ENCODE data around the gene TNFRSF8. TPM values are rescaled to one million over a fixed set of nuclear protein-coding genes. Genes with fewer than 3 reads are reported as not detected.
A peak's percentile ranks its signal among the peaks of the same experiment; 100 is the strongest.

TNFRSF8 gene
- total RNA-seq, 2 experiments from 2014 or later: 31.1 to 33.2 TPM

DNA sequence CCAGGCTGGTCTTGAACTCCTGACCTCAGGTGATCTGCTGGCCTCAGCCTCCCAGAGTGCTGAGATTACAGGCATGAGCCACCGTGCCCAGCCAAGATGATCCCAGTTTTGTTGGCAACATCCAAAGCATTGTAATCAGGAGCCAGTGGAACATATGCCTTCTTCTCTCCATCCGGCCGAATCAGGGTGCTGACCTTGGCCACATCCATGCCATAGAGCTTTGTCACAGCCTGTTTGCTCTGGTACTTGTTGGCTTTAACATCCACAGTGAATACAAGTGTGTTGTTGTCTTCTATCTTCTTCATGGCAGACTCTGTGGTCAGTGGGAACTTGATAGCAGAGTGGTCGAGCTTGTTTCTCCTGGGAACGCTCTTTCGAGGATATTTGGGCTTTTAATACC lies 17.1 kb downstream of the TNFRSF8 start:
- intact Hi-C loops (cut with micrococcal nuclease): no loop called here
- H3K27ac Mint-ChIP-seq: no peak overlapping the region
- H3K4me1 Mint-ChIP-seq (ENCODE audit: low read depth): peaks cover 33% of the 10 kb centered on the region
- no peak overlapping the region for H3K4me3 Mint-ChIP-seq
- POLR2A ChIA-PET: interaction anchor here (0.5 to 2.7 kb wide), 4 partner anchors 14 to 171 kb away, joined by 3 to 17 read pairs (median 10); partner anchors contain the start of gene MIIP
- peaks cover 30% of the 10 kb centered on the region for H3K36me3 Mint-ChIP-seq
- peaks cover 5% of the 10 kb centered on the region for H3K27me3 Mint-ChIP-seq
- CTCF ChIA-PET: interaction anchor here (0.7 to 4.0 kb wide), 21 partner anchors 8 to 216 kb away, joined by 3 to 44 read pairs (median 10); partner anchors contain the start of gene MIIP
- H3K9me3 Mint-ChIP-seq: peaks cover 23% of the 10 kb centered on the region
- DNase-seq: no peak

DNA sequence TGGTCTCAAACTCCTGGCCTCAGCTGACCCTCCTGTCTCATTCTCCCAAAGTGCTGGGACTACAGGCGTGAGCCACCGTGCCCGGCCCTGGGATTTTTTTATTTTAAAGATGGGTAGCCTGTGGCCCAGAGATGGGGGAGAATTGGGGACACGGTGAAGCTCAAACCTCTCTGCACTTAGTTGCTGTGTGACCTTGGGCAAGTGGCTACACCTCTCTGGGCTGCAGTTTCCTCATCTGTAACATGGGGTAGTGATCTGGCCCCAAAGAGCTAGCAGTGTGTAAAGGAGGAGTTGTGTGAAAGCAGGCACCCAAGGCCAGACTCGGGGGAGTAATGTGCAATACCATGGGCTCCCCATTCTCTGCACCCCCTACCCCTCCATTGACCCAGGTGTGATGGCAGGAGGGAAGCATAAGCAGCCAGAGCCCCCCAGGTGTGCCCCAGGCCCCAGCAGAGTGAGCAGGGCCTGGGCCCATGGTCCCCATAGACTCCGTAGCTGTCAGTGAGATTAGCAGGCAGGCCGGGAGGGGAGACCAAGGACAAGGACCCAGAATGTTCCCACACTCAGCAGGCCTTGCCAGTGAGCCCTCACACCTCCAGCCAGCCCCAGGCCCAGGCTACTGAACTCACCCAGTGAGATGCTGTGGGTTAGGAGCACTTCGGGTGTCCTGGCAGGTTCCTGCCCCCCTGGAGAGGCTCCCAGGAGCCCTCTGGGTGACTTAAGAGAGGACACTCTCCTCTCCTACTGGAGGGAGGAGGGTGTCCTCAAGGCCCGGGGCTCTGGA lies 17.9 kb downstream of the TNFRSF8 start:
- no peak for DNase-seq
- POLR2A ChIA-PET: interaction anchor here (2.7 kb wide), 1 partner anchor 172 kb away, joined by 17 read pairs; no protein-coding TSS in a partner anchor
- CTCF ChIA-PET: interaction anchor here (0.9 to 4.0 kb wide), 7 partner anchors 13 to 78 kb away, joined by 3 to 44 read pairs (median 17); partner anchors contain the start of gene MIIP
- Mint-ChIP-seq H3K27ac (no peak overlapping the region), H3K4me3 (no peak overlapping the region), H3K9me3 (peaks cover 23% of the 10 kb centered on the region), H3K27me3 (peaks cover 4% of the 10 kb centered on the region), H3K4me1 (ENCODE audit: low read depth) (peaks cover 33% of the 10 kb centered on the region), H3K36me3 (peaks cover 29% of the 10 kb centered on the region)
- intact Hi-C loops (cut with micrococcal nuclease): no loop called here

DNA sequence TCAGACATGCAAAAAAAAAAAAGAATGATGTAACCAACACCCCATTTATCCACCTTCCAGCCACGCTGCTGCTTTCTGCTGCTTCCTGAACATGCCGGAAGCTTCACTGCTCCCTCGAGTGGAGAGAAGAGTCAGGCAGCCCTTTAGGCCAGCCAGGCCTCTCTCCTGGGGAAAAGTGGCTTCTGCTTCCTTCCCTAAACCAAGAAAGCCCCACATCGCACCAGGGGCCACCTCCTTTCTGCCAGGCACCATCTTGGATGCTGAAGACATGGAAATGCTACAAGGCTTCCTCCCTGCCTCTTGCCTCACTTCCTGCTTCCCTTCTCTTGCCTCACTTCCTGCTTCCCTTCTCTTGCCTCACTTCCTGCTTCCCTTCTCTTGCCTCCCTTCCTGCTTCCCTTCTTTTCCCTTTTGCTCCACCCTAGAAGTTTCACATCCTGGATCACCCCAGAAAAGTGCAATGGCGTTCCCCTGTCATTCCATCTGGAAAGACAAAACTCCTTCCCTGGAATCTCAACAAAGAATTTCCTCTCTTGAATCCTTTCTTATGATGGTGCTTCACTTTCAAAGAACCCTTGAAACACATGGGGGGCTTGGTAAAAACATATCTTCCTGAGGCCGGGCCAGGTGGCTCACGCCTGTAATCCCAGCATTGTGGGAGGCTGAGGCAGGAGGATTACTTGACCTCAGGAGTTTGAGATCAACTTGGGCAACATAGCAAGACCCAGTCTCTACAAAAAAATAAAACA lies 18.7 kb downstream of the TNFRSF8 start:
- POLR2A ChIA-PET: interaction anchor here (0.7 kb wide), 1 partner anchor 63 kb away, joined by 4 read pairs; no protein-coding TSS in a partner anchor
- Mint-ChIP-seq H3K27me3 (peaks cover 4% of the 10 kb centered on the region), H3K4me1 (ENCODE audit: low read depth) (peaks cover 38% of the 10 kb centered on the region), H3K9me3 (peaks cover 27% of the 10 kb centered on the region), H3K27ac (peak overlapping the region; percentile 53), H3K36me3 (peaks cover 34% of the 10 kb centered on the region), H3K4me3 (no peak overlapping the region)
- CTCF ChIA-PET: interaction anchor here (4.0 kb wide), 1 partner anchor 43 kb away, joined by 25 read pairs; no protein-coding TSS in a partner anchor
- intact Hi-C loops (cut with micrococcal nuclease): no loop called here
- DNase-seq: no peak

GRCh38 chr1:12082988-12083387 lies 19.9 kb downstream of the TNFRSF8 start:
- Mint-ChIP-seq H3K27ac (no peak overlapping the region), H3K27me3 (peaks cover under 1% of the 10 kb centered on the region)

DNA sequence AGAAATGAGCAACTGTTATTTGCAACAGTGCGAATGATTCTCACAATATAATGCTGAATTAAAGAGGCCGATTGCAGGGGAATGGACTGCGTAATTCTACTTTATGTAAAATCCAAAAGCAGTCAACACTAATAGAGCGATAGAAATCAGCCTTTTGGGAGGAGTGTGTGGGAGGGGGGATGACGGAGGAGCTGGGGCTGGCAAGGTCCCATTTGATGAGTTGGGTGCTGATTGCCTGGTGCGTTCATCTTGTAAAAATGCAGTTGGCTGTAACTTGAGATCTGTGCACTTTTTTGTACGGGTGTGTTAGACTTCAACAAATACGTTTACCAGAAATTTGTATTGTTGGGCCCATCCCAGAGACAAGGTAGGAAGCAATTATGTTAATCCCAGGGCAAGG lies 20.7 kb downstream of the TNFRSF8 start:
- CTCF ChIA-PET: no interaction called here
- H3K27ac Mint-ChIP-seq: no peak overlapping the region

More at GRCh38 chr1:12082988-12083387, 19.9 kb downstream of the TNFRSF8 start:
- CTCF ChIA-PET: no interaction called here
- Mint-ChIP-seq H3K4me1 (ENCODE audit: low read depth) (peaks cover 44% of the 10 kb centered on the region), H3K4me3 (no peak overlapping the region), H3K9me3 (peaks cover 28% of the 10 kb centered on the region), H3K36me3 (peaks cover 39% of the 10 kb centered on the region)
- no peak for DNase-seq
- intact Hi-C loops (cut with micrococcal nuclease): no loop called here
- POLR2A ChIA-PET: no interaction called here

GRCh38 chr1:12085643-12086260 lies 22.6 kb downstream of the TNFRSF8 start:
- CTCF ChIA-PET: no interaction called here
- POLR2A ChIA-PET: no interaction called here
- H3K36me3 Mint-ChIP-seq: peaks cover 55% of the 10 kb centered on the region
- intact Hi-C loops (cut with micrococcal nuclease): loop anchor here (5.0 kb wide), 1 partner anchor 67 kb away; no protein-coding TSS in a partner anchor
- no peak overlapping the region for H3K27ac Mint-ChIP-seq
- peaks cover 28% of the 10 kb centered on the region for H3K9me3 Mint-ChIP-seq
- DNase-seq: no peak
- H3K4me1 Mint-ChIP-seq (ENCODE audit: low read depth): peaks cover 52% of the 10 kb centered on the region
- no peaks in the 10 kb centered on the region for H3K27me3 Mint-ChIP-seq
- H3K4me3 Mint-ChIP-seq: no peak overlapping the region

More for the DNA sequence above, 20.7 kb downstream of the TNFRSF8 start:
- peaks cover 28% of the 10 kb centered on the region for H3K9me3 Mint-ChIP-seq
- H3K4me3 Mint-ChIP-seq: no peak overlapping the region
- peaks cover 46% of the 10 kb centered on the region for H3K4me1 Mint-ChIP-seq (ENCODE audit: low read depth)
- intact Hi-C loops (cut with micrococcal nuclease): no loop called here
- H3K27me3 Mint-ChIP-seq: no peaks in the 10 kb centered on the region
- peaks cover 42% of the 10 kb centered on the region for H3K36me3 Mint-ChIP-seq
- DNase-seq: no peak
- POLR2A ChIA-PET: no interaction called here

DNA sequence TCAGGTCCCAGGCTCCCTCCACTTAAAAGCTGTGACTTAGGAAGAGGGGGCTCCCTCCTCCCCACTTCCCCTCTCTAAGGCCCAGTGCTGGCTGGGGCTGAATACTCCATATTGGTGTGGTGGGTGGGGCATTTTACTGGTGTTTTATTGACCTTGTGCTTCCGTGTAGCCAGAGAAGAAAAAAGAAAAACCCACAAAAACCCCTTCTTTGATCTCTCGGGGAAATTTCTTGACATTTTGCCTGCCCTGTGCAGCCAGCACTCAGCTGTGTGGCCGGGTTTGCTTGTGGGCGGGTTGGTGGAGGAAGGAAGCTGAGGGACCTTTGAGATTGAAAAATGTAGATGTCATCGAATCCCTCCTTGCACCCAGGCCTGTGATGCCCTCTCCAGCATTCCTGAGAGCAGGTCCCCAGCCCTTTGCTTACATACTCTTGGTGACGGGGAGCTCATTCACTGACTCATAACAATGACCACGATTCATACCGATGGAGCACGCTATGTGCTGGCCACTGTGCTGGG lies 24.8 kb downstream of the TNFRSF8 start:
- H3K27ac Mint-ChIP-seq: peak overlapping the region; percentile 90
- DNase-seq: peak; percentile 77
- peaks cover 46% of the 10 kb centered on the region for H3K4me1 Mint-ChIP-seq (ENCODE audit: low read depth)
- peaks cover 16% of the 10 kb centered on the region for H3K9me3 Mint-ChIP-seq
- H3K36me3 Mint-ChIP-seq: peaks cover 50% of the 10 kb centered on the region
- no peaks in the 10 kb centered on the region for H3K27me3 Mint-ChIP-seq
- intact Hi-C loops (cut with micrococcal nuclease): loop anchor here (1.0 to 5.0 kb wide), 2 partner anchors 20 to 64 kb away; no protein-coding TSS in a partner anchor
- ChIA-PET POLR2A (interaction anchor here (0.9 to 2.0 kb wide), 7 partner anchors 9 to 529 kb away, joined by 3 to 11 read pairs (median 4); partner anchors contain the start of gene MIIP), CTCF (interaction anchor here (1.2 to 2.2 kb wide), 3 partner anchors 9 to 37 kb away, joined by 5 to 12 read pairs (median 8); no protein-coding TSS in a partner anchor)
- peak overlapping the region; percentile 43 for H3K4me3 Mint-ChIP-seq

GRCh38 chr1:12088607-12089006 lies 25.5 kb downstream of the TNFRSF8 start:
- H3K9me3 Mint-ChIP-seq: peaks cover 8% of the 10 kb centered on the region
- H3K27ac Mint-ChIP-seq: peak overlapping the region; percentile 90
- DNase-seq: peak; percentile 69
- ChIA-PET POLR2A (interaction anchor here (0.9 to 2.0 kb wide), 5 partner anchors 10 to 528 kb away, joined by 3 to 11 read pairs (median 4); partner anchors contain the start of gene MIIP), CTCF (interaction anchor here (0.6 to 2.2 kb wide), 4 partner anchors 9 to 36 kb away, joined by 3 to 12 read pairs (median 6); no protein-coding TSS in a partner anchor)
- H3K4me1 Mint-ChIP-seq (ENCODE audit: low read depth): peaks cover 46% of the 10 kb centered on the region
- peaks cover 50% of the 10 kb centered on the region for H3K36me3 Mint-ChIP-seq
- peak overlapping the region; percentile 43 for H3K4me3 Mint-ChIP-seq
- H3K27me3 Mint-ChIP-seq: no peaks in the 10 kb centered on the region
- intact Hi-C loops (cut with micrococcal nuclease): loop anchor here (1.0 to 5.0 kb wide), 2 partner anchors 20 to 64 kb away; no protein-coding TSS in a partner anchor

- POLR2A ChIA-PET: no interaction called here
- no peak for DNase-seq
- H3K4me1 Mint-ChIP-seq (ENCODE audit: low read depth): peaks cover 46% of the 10 kb centered on the region
- no peaks in the 10 kb centered on the region for H3K27me3 Mint-ChIP-seq
- no peak overlapping the region for H3K4me3 Mint-ChIP-seq
- intact Hi-C loops (cut with micrococcal nuclease): no loop called here
- peaks cover 45% of the 10 kb centered on the region for H3K36me3 Mint-ChIP-seq
- H3K27ac Mint-ChIP-seq: no peak overlapping the region
- peaks cover 6% of the 10 kb centered on the region for H3K9me3 Mint-ChIP-seq
- CTCF ChIA-PET: interaction anchor here (1.1 kb wide), 1 partner anchor 11 kb away, joined by 3 read pairs; no protein-coding TSS in a partner anchor
Observed at GRCh38 chr1:12090326-12090725, 27.2 kb downstream of the TNFRSF8 start.

GRCh38 chr1:12091191-12091590 lies 28.1 kb downstream of the TNFRSF8 start:
- POLR2A ChIA-PET: no interaction called here
- H3K27ac Mint-ChIP-seq: no peak overlapping the region

GRCh38 chr1:12094180-12094579 lies 31.1 kb downstream of the TNFRSF8 start:
- H3K27me3 Mint-ChIP-seq: no peaks in the 10 kb centered on the region
- H3K4me3 Mint-ChIP-seq: no peak overlapping the region
- intact Hi-C loops (cut with micrococcal nuclease): no loop called here
- CTCF ChIA-PET: interaction anchor here (1.1 to 1.2 kb wide), 2 partner anchors 14 to 30 kb away, joined by 3 to 5 read pairs; no protein-coding TSS in a partner anchor
- DNase-seq: no peak
- H3K9me3 Mint-ChIP-seq: peaks cover 3% of the 10 kb centered on the region
- H3K4me1 Mint-ChIP-seq (ENCODE audit: low read depth): peaks cover 18% of the 10 kb centered on the region
- peaks cover 31% of the 10 kb centered on the region for H3K36me3 Mint-ChIP-seq
- no peak overlapping the region for H3K27ac Mint-ChIP-seq
- POLR2A ChIA-PET: no interaction called here

More at GRCh38 chr1:12091191-12091590, 28.1 kb downstream of the TNFRSF8 start:
- intact Hi-C loops (cut with micrococcal nuclease): no loop called here
- CTCF ChIA-PET: no interaction called here
- Mint-ChIP-seq H3K27me3 (no peaks in the 10 kb centered on the region), H3K9me3 (peaks cover 6% of the 10 kb centered on the region), H3K4me3 (no peak overlapping the region), H3K36me3 (peaks cover 40% of the 10 kb centered on the region), H3K4me1 (ENCODE audit: low read depth) (peaks cover 46% of the 10 kb centered on the region)
- no peak for DNase-seq
